Activated CD4-positive, alpha-beta T cell treated with anti-CD3 and anti-CD28 coated beads for 36 hours (primary cell): Measurements from ENCODE around the gene TBC1D24. TPM values are rescaled to one million over a fixed set of nuclear protein-coding genes. Genes with fewer than 3 reads are reported as not detected.
"Not testable (repeated sequence)": the region's sequence is repeated elsewhere in the genome, so short reads cannot be mapped to it uniquely, and the experiment has no call there.

Experiments
- ATAC-seq: fragments of 200-7000 bp; cut with Tn5 transposase; one replicate; pipeline ENCODE4 v1.10.0; 2021; ENCODE audit warnings: mild to moderate bottlenecking, moderate library complexity
- CTCF ChIA-PET: fragments of 350-600 bp; sonication (Branson Sonifier 250); formaldehyde crosslinking; loops from one replicate; lab custom pipeline; 2021; ENCODE audit warnings: antibody characterized with exemption; lab: Charles Lee
- POLR2A ChIA-PET: fragments of 350-600 bp; sonication (Branson Sonifier 250); formaldehyde crosslinking; loops from one replicate; lab custom pipeline; 2021; ENCODE audit warnings: antibody characterized with exemption, inconsistent platforms; lab: Charles Lee
- DNase-seq: peaks from one replicate; pipeline ENCODE4 v3.0.0-alpha.2; 2020
- H3K27ac Mint-ChIP-seq: one replicate; pipeline ENCODE4 v1.8.0; 2021; ENCODE audit warnings: mixed read lengths
- H3K27me3 Mint-ChIP-seq: one replicate; pipeline ENCODE4 v1.8.0; 2021; ENCODE audit warnings: mixed read lengths
- H3K36me3 Mint-ChIP-seq: one replicate; pipeline ENCODE4 v1.8.0; 2021; ENCODE audit warnings: low read depth, mixed read lengths
- H3K4me1 Mint-ChIP-seq: one replicate; pipeline ENCODE4 v1.8.0; 2021; ENCODE audit warnings: mixed read lengths
- H3K4me3 Mint-ChIP-seq: one replicate; pipeline ENCODE4 v1.8.0; 2021; ENCODE audit warnings: mild to moderate bottlenecking, moderate library complexity, mixed read lengths
- H3K9me3 Mint-ChIP-seq: one replicate; pipeline ENCODE4 v1.8.0; 2021; ENCODE audit warnings: low read depth, mixed read lengths
- intact Hi-C, 2 experiments: fragments of 100-400 bp; cut with DNase I in 1 of 2; cut with micrococcal nuclease in 1 of 2; formaldehyde crosslinking; loops; one replicate each; pipeline versions ENCODE4 v1.14.2 to v1.15.1; 2022 to 2024; cut with DNase I, micrococcal nuclease
- microRNA-seq: library from miRNA; unstranded; fragments of <30 nt; microRNA quantifications from one replicate; pipeline ENCODE4 v1.2.0, GENCODE V29; 2021; ENCODE audit warnings: borderline replicate concordance
- total RNA-seq, 2 experiments: library from RNA; stranded (reverse); gene quantifications; one replicate each; pipeline ENCODE4 v1.2.3, GENCODE V29; 2021

Gene TBC1D24
- total RNA-seq, 2 experiments from 2014 or later: 10.4 to 12.7 TPM

DNA sequence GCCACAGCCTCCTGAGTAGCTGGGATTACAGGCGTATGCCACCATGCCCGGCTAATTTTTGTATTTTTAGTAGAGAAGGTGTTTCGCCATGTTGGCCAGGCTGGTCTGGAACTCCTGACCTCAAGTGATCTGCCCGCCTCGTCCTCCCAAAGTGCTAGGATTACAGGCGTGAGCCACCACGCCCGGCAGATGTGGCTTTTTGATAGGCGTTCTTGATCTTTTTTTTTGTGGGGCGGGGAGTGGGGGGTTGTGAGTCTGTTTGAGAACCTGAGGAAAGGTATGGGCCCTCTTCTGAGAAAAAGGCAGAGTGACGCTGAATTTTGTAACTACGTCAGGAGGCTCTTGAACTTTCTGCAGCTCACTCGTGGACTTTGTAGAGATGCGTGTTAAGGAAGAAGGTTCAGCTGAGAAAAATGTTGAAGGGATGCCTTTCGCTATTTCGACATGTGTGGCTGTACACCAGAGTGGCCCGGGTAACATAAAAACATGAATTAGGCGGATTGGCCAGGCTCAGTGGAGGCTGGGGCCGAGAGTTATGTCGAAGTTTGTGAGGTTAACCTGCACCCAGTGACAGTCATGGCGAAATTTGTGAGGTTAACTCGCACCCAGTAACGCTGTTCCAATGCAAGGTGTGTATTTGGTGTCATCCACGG is 64.4 kb downstream of the TBC1D24 start:
- ATAC-seq, H3K27me3 Mint-ChIP-seq, H3K9me3 Mint-ChIP-seq, CTCF ChIA-PET, DNase-seq, POLR2A ChIA-PET, H3K36me3 Mint-ChIP-seq: not testable (repeated sequence)
- intact Hi-C loops: loop anchor here in 1 of 2 experiments (5.0 kb wide), 2 partner anchors 927 to 1952 kb away; partner anchors contain the start of genes CRAMP1 and IFT140
- peak overlapping the region; percentile 80 for H3K4me3 Mint-ChIP-seq
- peaks cover 35% of the 10 kb centered on the region for H3K4me1 Mint-ChIP-seq
- H3K27ac Mint-ChIP-seq: peak overlapping the region; percentile 66

DNA sequence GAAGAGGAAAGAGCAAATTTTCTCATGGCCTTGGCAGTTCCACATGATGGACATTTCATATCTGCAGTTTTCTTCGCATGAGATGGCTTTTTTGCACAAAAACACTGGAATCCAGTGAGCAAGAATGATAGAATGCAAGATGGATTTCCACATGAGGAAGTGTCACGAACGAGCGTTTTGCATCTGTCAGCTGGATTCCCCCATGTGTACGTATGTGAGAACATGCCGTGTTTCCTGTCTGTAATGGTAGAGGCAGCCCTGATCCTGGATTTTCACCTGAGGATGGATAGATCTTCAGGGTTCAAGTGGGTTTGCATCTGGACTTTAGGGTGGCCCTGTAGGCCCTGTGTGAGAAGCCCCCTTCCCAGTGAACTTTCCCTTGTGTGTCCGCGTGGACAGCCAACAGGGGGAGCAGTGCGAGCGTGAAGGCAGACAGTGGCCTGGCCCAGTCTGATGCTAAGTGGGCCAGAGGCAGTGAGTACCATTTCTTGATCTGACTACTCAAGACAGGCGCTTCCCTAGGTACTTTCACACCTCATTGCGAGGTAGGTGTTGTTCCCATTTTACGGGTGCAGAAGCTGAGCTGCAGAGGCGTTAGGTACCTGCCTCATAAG is 65.0 kb downstream of the TBC1D24 start:
- CTCF ChIA-PET, POLR2A ChIA-PET, H3K27ac Mint-ChIP-seq, H3K36me3 Mint-ChIP-seq, H3K27me3 Mint-ChIP-seq, H3K9me3 Mint-ChIP-seq: not testable (repeated sequence)
- Mint-ChIP-seq H3K4me3 (peak overlapping the region; percentile 80), H3K4me1 (peaks cover 35% of the 10 kb centered on the region)
- intact Hi-C loops: loop anchor here in 1 of 2 experiments (5.0 kb wide), 2 partner anchors 928 to 1953 kb away; partner anchors contain the start of genes CRAMP1 and IFT140
- DNase-seq: peak; percentile 59
- peak; percentile 11 for ATAC-seq

DNA sequence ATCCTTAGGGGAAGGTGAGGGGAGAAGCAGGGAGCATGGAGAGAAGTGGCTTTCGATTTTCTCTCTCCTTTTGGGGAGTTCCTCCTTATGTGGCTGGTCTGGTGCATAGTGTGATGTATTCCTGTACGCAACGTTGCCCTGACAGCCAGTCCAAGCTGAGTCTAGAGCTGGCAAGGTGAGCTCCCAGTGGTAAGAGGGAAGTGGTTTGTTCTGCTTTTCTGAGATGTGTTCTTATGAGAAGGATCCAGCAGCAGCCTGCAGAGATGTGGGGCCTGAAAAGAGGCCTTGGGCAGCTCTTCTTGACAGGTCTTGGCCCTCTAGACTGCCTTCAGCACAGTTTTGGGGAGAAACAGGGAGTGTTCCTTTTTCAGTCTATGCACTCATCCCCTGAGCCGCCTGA is 66.0 kb downstream of the TBC1D24 start:
- DNase-seq, H3K9me3 Mint-ChIP-seq, intact Hi-C loops, ATAC-seq, CTCF ChIA-PET, H3K27me3 Mint-ChIP-seq, POLR2A ChIA-PET, H3K27ac Mint-ChIP-seq, H3K36me3 Mint-ChIP-seq: not testable (repeated sequence)
- Mint-ChIP-seq H3K4me1 (peaks cover 35% of the 10 kb centered on the region), H3K4me3 (peak overlapping the region; percentile 10)

DNA sequence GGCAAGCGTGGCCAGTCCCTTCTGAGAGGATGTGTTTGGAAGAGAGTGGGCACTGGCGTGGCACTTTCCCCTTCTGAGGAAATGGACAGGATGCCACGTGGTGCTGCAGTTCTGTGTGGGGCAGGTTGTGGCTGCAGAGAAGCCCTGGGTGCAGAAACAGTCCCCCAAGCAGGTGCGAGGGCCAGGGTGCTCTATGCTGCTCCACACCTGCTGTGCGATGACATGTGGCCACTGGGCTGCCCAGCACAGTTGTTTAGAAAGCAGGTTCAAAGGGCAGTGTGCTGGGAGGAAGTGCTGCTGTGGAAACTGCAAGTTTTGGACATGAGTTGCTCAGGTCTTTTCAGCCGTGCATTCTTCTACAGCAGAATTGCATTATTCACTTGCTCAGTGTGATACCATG is 66.5 kb downstream of the TBC1D24 start:
- ATAC-seq, intact Hi-C loops, H3K27me3 Mint-ChIP-seq, H3K36me3 Mint-ChIP-seq, H3K27ac Mint-ChIP-seq, POLR2A ChIA-PET, H3K9me3 Mint-ChIP-seq, DNase-seq, CTCF ChIA-PET: not testable (repeated sequence)
- Mint-ChIP-seq H3K4me1 (peaks cover 35% of the 10 kb centered on the region), H3K4me3 (peak overlapping the region; percentile 10)

DNA sequence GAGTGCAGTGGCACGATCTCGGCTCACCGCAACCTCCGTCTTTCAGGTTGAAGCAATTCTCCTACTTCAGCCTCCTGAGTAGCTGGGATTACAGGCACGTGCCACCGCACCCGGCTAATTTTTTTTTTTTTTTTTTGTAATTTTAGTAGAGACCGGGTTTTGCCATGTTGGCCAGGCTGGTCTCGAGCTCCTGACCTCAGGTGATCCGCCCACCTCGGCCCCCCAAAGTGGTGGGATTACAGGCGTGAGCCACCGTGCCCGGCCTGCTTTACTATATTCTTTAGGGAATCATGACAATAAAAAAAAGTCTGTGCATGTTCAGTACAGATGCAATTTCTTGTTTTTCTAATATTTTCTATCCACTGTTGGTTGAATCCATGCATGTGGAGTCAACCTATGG is 68.8 kb downstream of the TBC1D24 start:
- H3K36me3 Mint-ChIP-seq, H3K9me3 Mint-ChIP-seq, CTCF ChIA-PET, H3K27me3 Mint-ChIP-seq, H3K27ac Mint-ChIP-seq, H3K4me3 Mint-ChIP-seq, ATAC-seq, DNase-seq, POLR2A ChIA-PET, intact Hi-C loops: not testable (repeated sequence)
- H3K4me1 Mint-ChIP-seq: peaks cover 27% of the 10 kb centered on the region

DNA sequence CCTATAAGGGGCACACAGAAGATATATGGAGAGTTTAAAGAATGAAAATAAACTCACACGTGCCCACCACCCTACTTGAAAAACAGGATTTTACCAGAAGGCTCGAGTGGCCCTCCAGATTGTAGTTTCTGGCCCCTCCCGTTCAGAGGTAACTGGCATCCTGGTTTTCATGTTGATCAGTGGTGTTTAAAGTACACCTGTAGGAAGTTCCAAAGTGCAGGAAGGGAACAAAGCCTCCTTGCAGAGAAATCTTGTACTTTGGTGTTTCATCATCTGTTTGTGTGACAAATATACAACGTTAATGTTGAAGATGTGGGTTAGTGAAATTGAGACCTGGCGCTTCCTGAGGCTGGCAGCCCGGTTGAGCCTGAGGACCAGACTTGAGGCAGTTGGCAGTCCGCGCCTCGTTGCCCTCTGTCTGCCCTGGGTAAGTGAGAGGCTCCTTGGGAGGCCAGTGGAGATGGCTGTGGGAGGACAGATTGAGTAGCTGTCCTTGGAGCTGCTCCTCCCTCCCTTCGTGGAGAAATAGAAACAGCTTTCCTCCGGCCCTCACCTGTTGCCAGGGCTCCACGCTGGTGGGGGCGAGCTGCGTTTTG is 75.5 kb downstream of the TBC1D24 start:
- H3K27ac Mint-ChIP-seq, ATAC-seq, CTCF ChIA-PET, H3K36me3 Mint-ChIP-seq, H3K4me3 Mint-ChIP-seq, H3K4me1 Mint-ChIP-seq, H3K27me3 Mint-ChIP-seq, POLR2A ChIA-PET, DNase-seq, intact Hi-C loops, H3K9me3 Mint-ChIP-seq: not testable (repeated sequence)

DNA sequence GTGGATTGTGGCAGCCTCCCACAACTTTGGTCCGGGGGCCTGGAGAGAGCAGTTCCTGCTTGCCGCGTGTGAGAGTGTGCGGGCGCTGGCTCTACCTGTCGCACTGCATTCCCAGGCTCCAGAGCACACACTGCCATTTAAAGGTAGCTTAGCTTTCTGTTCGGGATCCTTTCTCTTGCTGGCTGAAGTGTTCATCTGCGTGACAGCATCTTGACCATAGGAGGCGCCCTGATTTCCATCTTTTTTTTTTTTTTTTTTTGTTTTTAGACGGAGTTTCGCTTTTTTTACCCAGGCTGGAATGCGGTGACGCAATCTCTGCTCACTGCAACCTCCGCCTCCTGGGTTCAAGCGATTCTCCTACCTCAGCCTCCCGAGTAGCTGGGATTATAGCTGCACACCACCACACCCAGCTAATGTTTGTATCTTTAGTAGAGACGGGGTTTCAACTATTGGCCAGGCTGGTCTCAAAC is 76.5 kb downstream of the TBC1D24 start:
- POLR2A ChIA-PET, H3K36me3 Mint-ChIP-seq, H3K27ac Mint-ChIP-seq, H3K9me3 Mint-ChIP-seq, H3K4me1 Mint-ChIP-seq, H3K4me3 Mint-ChIP-seq, CTCF ChIA-PET, intact Hi-C loops, ATAC-seq, DNase-seq, H3K27me3 Mint-ChIP-seq: not testable (repeated sequence)

DNA sequence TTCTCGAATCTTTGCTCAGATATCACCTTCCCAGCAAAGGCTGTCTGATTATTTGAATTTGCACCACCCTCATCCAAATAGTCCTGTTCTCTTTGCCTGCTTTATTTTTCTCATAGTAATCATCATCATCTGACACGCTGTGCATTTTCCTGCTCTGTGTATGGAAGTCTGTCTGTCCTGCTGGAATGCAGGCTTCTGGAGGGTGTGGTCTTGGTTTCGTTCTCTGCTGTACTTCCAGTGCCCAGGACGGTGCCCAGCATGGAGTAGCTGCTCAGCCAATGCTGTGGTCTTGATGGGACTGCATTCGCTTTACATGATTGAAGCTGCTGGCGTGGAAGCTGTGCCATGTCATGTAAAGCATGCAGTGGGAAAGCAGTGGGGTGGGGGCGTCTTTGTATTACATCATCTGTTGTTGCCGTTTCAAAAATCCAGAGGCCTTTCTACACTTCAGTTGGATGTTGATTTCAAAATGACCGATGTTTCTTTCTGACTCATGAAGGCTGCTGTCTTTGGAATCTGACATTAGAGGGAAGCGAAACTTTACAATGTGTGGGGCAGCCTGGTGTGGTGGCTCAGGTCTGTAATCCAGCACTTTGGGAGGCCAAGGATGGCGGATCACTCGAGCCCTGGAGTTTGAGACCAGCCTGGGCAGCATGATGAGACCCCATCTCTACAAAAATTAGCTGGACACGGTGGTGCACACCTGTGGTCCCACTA is 79.9 kb downstream of the TBC1D24 start:
- intact Hi-C loops, H3K9me3 Mint-ChIP-seq, POLR2A ChIA-PET, CTCF ChIA-PET, H3K36me3 Mint-ChIP-seq, H3K27ac Mint-ChIP-seq, DNase-seq, H3K4me3 Mint-ChIP-seq, H3K27me3 Mint-ChIP-seq, H3K4me1 Mint-ChIP-seq: not testable (repeated sequence)
- ATAC-seq: peak; percentile 61

Small RNA genes lying within 50 kb of the gene (microRNA-seq; reads per million reads assigned to microRNA genes)
- gene MIR3178: 1.1 reads per million
- not detected for gene MIR6767
- not detected for gene MIR6768

Other genes starting within 250 kb of the TBC1D24 start
- gene DNASE1L2, start 238.7 kb upstream of the TBC1D24 start, total RNA-seq: under 1 TPM; 0.51 to 0.55 TPM
- gene ECI1, start 223.5 kb upstream of the TBC1D24 start, total RNA-seq: 10 to 100 TPM; 23.0 to 41.0 TPM
- gene RNPS1, start 207.0 kb upstream of the TBC1D24 start, total RNA-seq: 100 to 1,000 TPM; 327 to 445 TPM
- gene ABCA3, start 134.4 kb upstream of the TBC1D24 start, total RNA-seq: 1 to 10 TPM; 6.0 to 7.2 TPM
- 10 to 100 TPM; 52.2 to 53.4 TPM for gene CCNF, start 45.7 kb upstream of the TBC1D24 start, total RNA-seq
- gene TEDC2, start 15.0 kb upstream of the TBC1D24 start, total RNA-seq: 10 to 100 TPM; 21.0 to 23.1 TPM
- not detected for gene NTN3, start 3.8 kb upstream of the TBC1D24 start, total RNA-seq
- 100 to 1,000 TPM in 1 of 2 experiments, 10 to 100 TPM in 1; 91.7 to 130 TPM for gene ATP6V0C, start 38.8 kb downstream of the TBC1D24 start, total RNA-seq
- gene AMDHD2, start 45.2 kb downstream of the TBC1D24 start, total RNA-seq: 10 to 100 TPM; 20.9 to 31.6 TPM
- gene CEMP1, start 56.3 kb downstream of the TBC1D24 start, total RNA-seq: not detected
- gene PDPK1, start 62.9 kb downstream of the TBC1D24 start, total RNA-seq: 10 to 100 TPM; 30.4 to 34.5 TPM
- 10 to 100 TPM; 24.0 to 26.2 TPM for gene KCTD5, start 207.4 kb downstream of the TBC1D24 start, total RNA-seq
- 1 to 10 TPM; 2.3 to 2.4 TPM for gene PRSS27, start 245.1 kb downstream of the TBC1D24 start, total RNA-seq